PC-9 (cell line): ENCODE measurements around the gene TTLL9. TPM values are rescaled to one million over a fixed set of nuclear protein-coding genes. Genes with fewer than 3 reads are reported as not detected.
"Not testable (repeated sequence)": the region's sequence is repeated elsewhere in the genome, so short reads cannot be mapped to it uniquely, and the experiment has no call there.

Experiments used
- BruUV-seq: library from RNA; stranded (reverse); fragments of 400-500 nt; replicated peaks from 2 replicates; lab custom pipeline; 2021; lab: Mats Ljungman, UMichigan
- CTCF ChIA-PET: fragments of 300-600 bp; sonication (Branson Sonifier 250); formaldehyde crosslinking; loops from one replicate; lab custom pipeline; 2022; ENCODE audit warnings: antibody characterized with exemption; lab: Charles Lee
- POLR2A ChIA-PET: fragments of 300-600 bp; sonication (Branson Sonifier 250); formaldehyde crosslinking; loops from one replicate; lab custom pipeline; 2022; ENCODE audit warnings: antibody characterized with exemption; ENCODE audit not compliant: unreplicated experiment; lab: Charles Lee
- DNase-seq, 2 experiments: peaks; one replicate each; pipeline versions ENCODE4 v3.0.0 to v3.0.0-alpha.2; 2015 to 2022; ENCODE audit warnings: mixed read lengths in 1 of 2
- H2AFZ ChIP-seq: fragments of 200-600 bp; sonication (generic); 2 replicates; pipeline ENCODE4 v1.8.1; 2017; ENCODE audit warnings: antibody characterized with exemption
- H3F3A ChIP-seq: fragments of 200-600 bp; sonication (generic); 2 replicates; pipeline ENCODE4 v1.8.1; 2017; ENCODE audit warnings: antibody characterized with exemption, mild to moderate bottlenecking, low read depth; ENCODE audit not compliant: insufficient read depth
- H3K27ac ChIP-seq: fragments of 200-600 bp; sonication (generic); 2 replicates; pipeline ENCODE4 v1.6.1; 2016; ENCODE audit warnings: mixed run types
- H3K27me3 ChIP-seq: fragments of 200-600 bp; sonication (generic); 2 replicates; pipeline ENCODE4 v1.6.1; 2016; ENCODE audit warnings: low read depth, mixed run types; ENCODE audit not compliant: insufficient read depth
- H3K36me3 ChIP-seq: fragments of 200-600 bp; sonication (generic); 2 replicates; pipeline ENCODE4 v1.6.1; 2016; ENCODE audit warnings: low read depth, mixed run types
- H3K4me1 ChIP-seq: fragments of 200-600 bp; sonication (generic); replicated peaks from 2 replicates; pipeline ENCODE4 v1.6.1; 2016; ENCODE audit warnings: mixed run types; ENCODE audit not compliant: insufficient read depth
- H3K4me2 ChIP-seq: fragments of 200-600 bp; sonication (generic); 2 replicates; pipeline ENCODE4 v1.6.1; 2017; ENCODE audit warnings: mixed run types
- H3K4me3 ChIP-seq: fragments of 200-600 bp; sonication (generic); 2 replicates; pipeline ENCODE4 v1.6.1; 2016; ENCODE audit warnings: mixed run types
- H3K79me2 ChIP-seq: fragments of 200-600 bp; sonication (generic); 2 replicates; pipeline ENCODE4 v1.6.1; 2017; ENCODE audit warnings: low read depth, mixed run types
- H3K9me2 ChIP-seq: fragments of 200-600 bp; sonication (generic); 2 replicates; pipeline ENCODE4 v1.8.1; 2017; ENCODE audit warnings: mild to moderate bottlenecking; ENCODE audit not compliant: insufficient read depth
- H3K9me3 ChIP-seq: fragments of 200-600 bp; sonication (generic); 2 replicates; pipeline ENCODE4 v1.8.1; 2016; ENCODE audit warnings: low read depth; ENCODE audit not compliant: insufficient read depth
- H4K20me1 ChIP-seq: fragments of 200-600 bp; sonication (generic); 2 replicates; pipeline ENCODE4 v1.8.1; 2017; ENCODE audit not compliant: insufficient read depth
- EZH2 ChIP-seq: fragments of 200-600 bp; sonication (generic); IDR thresholded peaks from 2 replicates; pipeline ENCODE4 v1.8.0; 2017; ENCODE audit warnings: antibody characterized with exemption, low read depth
- intact Hi-C: fragments of 100-400 bp; cut with micrococcal nuclease; formaldehyde crosslinking; loops from one replicate; pipeline ENCODE4 v1.10.0; 2022; ENCODE audit not compliant: unreplicated experiment
- total RNA-seq: library from RNA; stranded (reverse); gene quantifications from 2 replicates; pipeline ENCODE4 v1.2.3, GENCODE V29; 2021
- TF ChIP-seq, protein P1 (sequence below): fragments of 200-600 bp; sonication (generic); conservative IDR thresholded peaks from 2 replicates; pipeline ENCODE4 v1.6.1; 2017; ENCODE audit warnings: mixed run types, antibody characterized with exemption, mild to moderate bottlenecking, moderate library complexity

The TTLL9 gene
- total RNA-seq, 1 experiment from 2014 or later = 1.8 TPM

DNA sequence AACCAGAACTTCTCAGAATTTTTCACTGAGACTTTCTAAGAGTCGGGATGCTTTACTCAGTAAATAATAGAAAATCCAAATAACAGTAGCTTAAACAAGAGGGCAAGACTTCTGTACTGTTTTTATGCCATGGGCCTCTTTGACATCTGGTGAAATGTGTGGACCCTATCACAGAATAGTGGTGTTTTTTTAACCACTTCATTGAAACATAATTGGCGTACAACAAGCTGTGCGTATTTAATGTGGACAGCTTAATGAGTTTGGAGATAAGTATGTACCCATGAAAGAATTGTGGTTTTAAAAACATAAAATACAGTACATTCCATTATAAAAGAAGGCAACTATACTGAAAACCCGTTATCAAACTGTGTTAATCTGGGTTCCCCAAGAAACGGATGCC is 43.7 kb downstream of the TTLL9 start:
- no TSS peak for BruUV-seq
- H3K4me1 ChIP-seq = no peaks in the 10 kb centered on the region
- no peak overlapping the region for H3K27ac ChIP-seq
- DNase-seq = no peak
- no peaks in the 10 kb centered on the region for H4K20me1 ChIP-seq
- peaks cover 19% of the 10 kb centered on the region for H3K27me3 ChIP-seq
- H3K9me2 ChIP-seq = no peaks in the 10 kb centered on the region
- H3K4me3 ChIP-seq = no peak overlapping the region
- H3K36me3 ChIP-seq = no peaks in the 10 kb centered on the region
- POLR2A ChIA-PET = interaction anchor here (0.5 to 0.6 kb wide), 2 partner anchors 193 to 1089 kb away, joined by 3 to 4 read pairs; no protein-coding TSS in a partner anchor
- H3K9me3 ChIP-seq = no peaks in the 10 kb centered on the region
- H3F3A ChIP-seq = no peaks in the 10 kb centered on the region
- H3K79me2 ChIP-seq = no peaks in the 10 kb centered on the region
- intact Hi-C loops = no loop called here
- TF ChIP-seq, protein P1, sequence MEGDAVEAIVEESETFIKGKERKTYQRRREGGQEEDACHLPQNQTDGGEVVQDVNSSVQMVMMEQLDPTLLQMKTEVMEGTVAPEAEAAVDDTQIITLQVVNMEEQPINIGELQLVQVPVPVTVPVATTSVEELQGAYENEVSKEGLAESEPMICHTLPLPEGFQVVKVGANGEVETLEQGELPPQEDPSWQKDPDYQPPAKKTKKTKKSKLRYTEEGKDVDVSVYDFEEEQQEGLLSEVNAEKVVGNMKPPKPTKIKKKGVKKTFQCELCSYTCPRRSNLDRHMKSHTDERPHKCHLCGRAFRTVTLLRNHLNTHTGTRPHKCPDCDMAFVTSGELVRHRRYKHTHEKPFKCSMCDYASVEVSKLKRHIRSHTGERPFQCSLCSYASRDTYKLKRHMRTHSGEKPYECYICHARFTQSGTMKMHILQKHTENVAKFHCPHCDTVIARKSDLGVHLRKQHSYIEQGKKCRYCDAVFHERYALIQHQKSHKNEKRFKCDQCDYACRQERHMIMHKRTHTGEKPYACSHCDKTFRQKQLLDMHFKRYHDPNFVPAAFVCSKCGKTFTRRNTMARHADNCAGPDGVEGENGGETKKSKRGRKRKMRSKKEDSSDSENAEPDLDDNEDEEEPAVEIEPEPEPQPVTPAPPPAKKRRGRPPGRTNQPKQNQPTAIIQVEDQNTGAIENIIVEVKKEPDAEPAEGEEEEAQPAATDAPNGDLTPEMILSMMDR = no peak
- TF ChIP-seq EZH2 = no peak
- no peak overlapping the region for H2AFZ ChIP-seq
- H3K4me2 ChIP-seq = no peak overlapping the region
- CTCF ChIA-PET = interaction anchor here (0.6 kb wide), 1 partner anchor 88 kb away, joined by 3 read pairs; no protein-coding TSS in a partner anchor

DNA sequence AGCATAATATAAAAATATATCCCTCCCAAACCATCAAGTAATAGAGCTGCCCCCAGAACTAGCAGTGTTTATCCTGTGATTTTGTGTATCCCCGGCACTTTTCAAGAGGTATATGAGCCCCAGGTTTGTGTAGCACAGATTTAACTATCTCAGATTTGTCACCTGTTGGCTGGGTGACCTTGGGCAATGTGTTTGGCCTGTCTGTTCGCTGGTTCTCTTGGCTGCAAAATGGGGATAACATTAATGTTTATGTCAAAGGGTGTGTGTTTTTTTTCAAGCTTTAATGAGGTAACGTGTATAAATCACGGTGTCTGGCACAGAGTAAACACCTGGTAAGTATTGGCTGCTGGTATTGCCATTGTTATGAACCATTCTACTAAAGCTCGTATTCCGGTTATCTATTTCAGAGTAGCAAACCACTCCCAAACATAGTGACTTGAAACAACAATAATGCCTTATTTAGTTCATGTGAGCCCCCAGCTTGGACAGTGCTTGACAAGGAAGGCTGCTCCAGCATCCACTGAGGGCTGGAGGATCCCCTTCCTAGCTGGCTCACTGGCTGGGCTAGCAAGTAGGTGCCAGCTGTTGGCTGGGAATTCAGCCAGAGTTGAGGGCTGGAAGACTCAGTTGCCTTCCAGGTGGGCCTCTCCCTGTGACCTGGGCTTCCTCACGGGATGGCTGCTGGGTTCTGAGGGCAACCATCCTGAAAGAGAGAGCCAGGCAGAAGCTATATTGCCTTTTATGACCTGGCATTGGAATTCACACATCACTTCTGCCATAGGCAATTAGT is 45.3 kb downstream of the TTLL9 start:
- Histone ChIP-seq H3K27me3 (peaks cover 24% of the 10 kb centered on the region), H3K4me1 (no peaks in the 10 kb centered on the region), H3K4me3 (no peak overlapping the region), H2AFZ (no peak overlapping the region), H3K27ac (no peak overlapping the region), H3K9me2 (no peaks in the 10 kb centered on the region), H3K36me3 (no peaks in the 10 kb centered on the region), H3F3A (no peaks in the 10 kb centered on the region), H3K9me3 (no peaks in the 10 kb centered on the region), H3K79me2 (no peaks in the 10 kb centered on the region), H4K20me1 (no peaks in the 10 kb centered on the region), H3K4me2 (no peak overlapping the region)
- ChIA-PET POLR2A (no interaction called here), CTCF (no interaction called here)
- TF ChIP-seq EZH2 = no peak
- TF ChIP-seq, protein P1 = no peak
- BruUV-seq = no TSS peak
- no peak for DNase-seq
- intact Hi-C loops = no loop called here

DNA sequence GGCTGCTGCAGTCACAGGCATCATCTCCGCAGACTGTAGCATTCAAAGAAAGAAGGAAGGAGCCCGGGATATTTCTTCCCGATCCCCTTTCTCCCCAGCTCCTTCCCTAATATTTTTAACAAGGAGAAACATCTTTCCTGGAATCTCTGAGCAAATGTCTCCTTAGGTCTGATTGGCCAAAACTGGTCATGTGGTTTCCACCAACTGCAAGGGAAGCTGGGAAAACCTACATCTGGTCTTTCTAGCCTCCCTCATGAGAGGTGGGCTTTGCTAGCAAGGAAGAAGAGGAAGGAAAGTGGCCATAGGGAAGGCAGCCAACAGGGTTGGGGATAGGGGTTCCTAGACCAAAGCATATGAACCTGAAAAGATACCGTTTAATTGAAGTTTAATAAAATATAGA is 46.3 kb downstream of the TTLL9 start:
- no peaks in the 10 kb centered on the region for H4K20me1 ChIP-seq
- H3K4me3 ChIP-seq = no peak overlapping the region
- no peaks in the 10 kb centered on the region for H3F3A ChIP-seq
- intact Hi-C loops = no loop called here
- H3K36me3 ChIP-seq = no peaks in the 10 kb centered on the region
- H2AFZ ChIP-seq = no peak overlapping the region
- H3K27ac ChIP-seq = no peak overlapping the region
- H3K9me3 ChIP-seq = no peaks in the 10 kb centered on the region
- ChIA-PET POLR2A (no interaction called here), CTCF (no interaction called here)
- TF ChIP-seq, protein P1 = no peak
- TF ChIP-seq EZH2 = no peak
- BruUV-seq = no TSS peak
- H3K9me2 ChIP-seq = no peaks in the 10 kb centered on the region
- peaks cover 24% of the 10 kb centered on the region for H3K27me3 ChIP-seq
- DNase-seq = no peak
- no peaks in the 10 kb centered on the region for H3K79me2 ChIP-seq
- no peak overlapping the region for H3K4me2 ChIP-seq
- H3K4me1 ChIP-seq = no peaks in the 10 kb centered on the region

DNA sequence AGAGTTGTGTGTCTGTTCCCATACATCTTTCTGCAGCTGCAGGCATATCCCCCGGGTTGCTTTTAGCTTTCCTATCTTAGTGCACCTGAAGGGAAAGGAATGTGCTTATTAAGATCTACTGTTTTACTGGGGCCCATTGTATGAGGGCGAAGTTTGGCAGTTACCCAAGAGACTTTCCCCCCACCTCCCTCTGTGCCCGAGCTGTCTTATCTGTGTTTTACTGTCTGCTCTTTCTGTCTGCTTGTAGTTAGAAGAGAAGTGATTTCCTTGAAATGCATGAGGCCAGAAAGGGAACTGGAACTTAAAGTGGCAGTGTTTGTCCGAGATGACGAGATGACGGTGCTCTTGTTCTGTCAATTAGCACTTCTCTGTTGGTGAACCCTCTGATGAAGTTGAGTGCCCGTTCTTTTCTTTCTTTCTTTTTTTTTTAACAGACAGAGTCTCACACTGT is 47.6 kb downstream of the TTLL9 start:
- H3K27ac ChIP-seq, H3K9me3 ChIP-seq, CTCF ChIA-PET, H3K4me1 ChIP-seq, H3K4me2 ChIP-seq, H3K4me3 ChIP-seq, H3K9me2 ChIP-seq, H3F3A ChIP-seq, DNase-seq, H2AFZ ChIP-seq, intact Hi-C loops, H4K20me1 ChIP-seq, H3K79me2 ChIP-seq, BruUV-seq, H3K36me3 ChIP-seq: not testable (repeated sequence)
- peaks cover 24% of the 10 kb centered on the region for H3K27me3 ChIP-seq
- POLR2A ChIA-PET = interaction anchor here (0.7 kb wide), 1 partner anchor 92 kb away, joined by 3 read pairs; no protein-coding TSS in a partner anchor
